A549 treated with AZD9567 at 1 μM for 4 hours (cell line): Measurements from ENCODE around the gene UGP2. TPM values are rescaled to one million over a fixed set of nuclear protein-coding genes. Genes with fewer than 3 reads are reported as not detected.

Experiments used
- total RNA-seq: library from RNA; stranded (reverse); fragments of 200-300 nt; extraction: Qiagen RNA extraction; gene quantifications from 5 replicates; pipeline ENCODE4 v1.2.3, GENCODE V29; 2022; ENCODE audit not compliant: insufficient read depth

The UGP2 gene
- 84.5 to 106 TPM (median 96.1 TPM) in 5 replicates for total RNA-seq

GRCh38 chr2:63841254-63842022 lies at the start of gene UGP2:
Gene UGP2, plus strand, starts transcription at chr2:63841896. Its CDS starts 290 bp downstream, at chr2:63842186.

Other genes starting within 250 kb of the UGP2 start
- 12.3 to 18.4 TPM (median 14.4 TPM) in 5 replicates for gene VPS54, start 177.5 kb downstream of the UGP2 start, total RNA-seq